HG03457 (cell line): ENCODE measurements around the gene ACACB.

Experiments
- ATAC-seq: cut with Tn5 transposase; IDR thresholded peaks from one replicate; pipeline ENCODE4 v1.9.1; 2021; ENCODE audit warnings: moderate number of reproducible peaks; ENCODE audit not compliant: unreplicated experiment

Gene ACACB

DNA sequence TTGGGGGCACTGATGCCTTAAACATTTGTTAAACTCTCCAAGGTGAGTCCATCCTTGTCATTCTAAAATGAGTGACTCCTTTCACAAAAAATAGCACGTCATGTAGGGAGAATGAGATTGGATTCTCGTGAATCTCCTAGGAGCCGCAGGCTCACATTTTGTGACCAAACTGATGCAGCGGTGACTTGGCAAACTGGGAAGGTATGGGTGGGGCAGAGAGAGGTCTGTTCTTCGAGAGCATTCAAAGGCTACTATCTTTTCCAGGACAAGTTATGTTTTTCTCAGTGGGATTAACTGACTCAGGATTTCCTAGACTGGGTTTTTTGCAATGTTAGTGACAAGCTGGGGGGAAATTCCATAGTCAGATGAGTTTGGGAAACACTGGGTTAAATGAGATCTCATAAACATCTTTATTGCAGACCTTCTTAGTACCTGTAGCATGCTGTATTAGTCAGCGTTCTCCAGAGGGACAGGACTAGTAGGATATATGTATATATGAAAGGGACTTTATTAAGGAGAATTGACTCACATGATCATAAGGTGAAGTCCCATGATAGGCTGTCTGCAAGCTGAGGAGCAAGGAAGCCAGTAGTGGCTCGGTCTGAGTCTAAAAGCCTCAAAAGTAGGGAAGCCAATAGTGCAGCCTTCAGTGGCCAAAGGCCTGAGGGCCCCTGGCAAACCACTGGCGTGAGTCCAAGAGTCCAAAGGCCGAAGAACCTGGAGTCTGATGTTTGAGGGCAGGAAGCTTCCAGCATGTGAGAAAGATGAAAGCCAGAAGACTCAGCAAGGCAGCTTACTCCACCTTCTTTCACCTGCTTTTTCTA, 131.7 kb downstream of the ACACB start:
- no peak for ATAC-seq

DNA sequence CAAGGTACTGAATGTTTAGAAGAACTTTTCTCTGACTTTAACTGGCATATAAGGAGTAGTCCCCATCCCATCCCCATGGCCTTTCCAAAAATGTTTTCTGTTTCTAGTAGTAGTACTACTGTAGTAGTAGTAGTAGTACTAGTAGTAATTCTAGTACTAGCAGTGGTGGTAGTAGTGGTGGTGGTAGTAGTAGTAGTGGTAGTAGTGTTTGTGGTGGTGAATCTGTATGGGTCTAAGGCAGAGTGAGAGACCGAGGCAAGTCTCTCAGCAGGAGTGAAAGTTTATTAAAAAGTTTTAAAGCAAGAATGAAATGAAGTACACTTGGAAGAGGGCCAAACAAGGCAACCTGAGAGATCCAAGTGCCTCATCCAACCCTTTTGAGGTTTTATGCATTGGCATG, 134.1 kb downstream of the ACACB start:
- ATAC-seq = no peak

DNA sequence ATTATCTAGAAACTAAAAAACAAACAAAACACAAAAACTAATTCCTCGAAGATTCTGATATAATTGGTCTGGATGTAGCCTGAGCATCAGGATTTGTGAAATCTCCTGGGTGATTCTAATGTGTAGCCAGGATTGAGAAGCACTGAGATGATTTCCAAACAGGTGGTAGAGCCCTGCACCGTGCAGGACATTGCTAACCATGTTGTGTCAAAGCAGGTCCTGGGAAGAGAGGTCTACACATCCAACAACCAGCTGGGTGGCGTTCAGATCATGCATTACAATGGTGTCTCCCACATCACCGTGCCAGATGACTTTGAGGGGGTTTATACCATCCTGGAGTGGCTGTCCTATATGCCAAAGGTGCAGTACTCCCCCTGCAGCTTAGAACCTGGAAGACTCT, 136.4 kb downstream of the ACACB start:
- no peak for ATAC-seq

DNA sequence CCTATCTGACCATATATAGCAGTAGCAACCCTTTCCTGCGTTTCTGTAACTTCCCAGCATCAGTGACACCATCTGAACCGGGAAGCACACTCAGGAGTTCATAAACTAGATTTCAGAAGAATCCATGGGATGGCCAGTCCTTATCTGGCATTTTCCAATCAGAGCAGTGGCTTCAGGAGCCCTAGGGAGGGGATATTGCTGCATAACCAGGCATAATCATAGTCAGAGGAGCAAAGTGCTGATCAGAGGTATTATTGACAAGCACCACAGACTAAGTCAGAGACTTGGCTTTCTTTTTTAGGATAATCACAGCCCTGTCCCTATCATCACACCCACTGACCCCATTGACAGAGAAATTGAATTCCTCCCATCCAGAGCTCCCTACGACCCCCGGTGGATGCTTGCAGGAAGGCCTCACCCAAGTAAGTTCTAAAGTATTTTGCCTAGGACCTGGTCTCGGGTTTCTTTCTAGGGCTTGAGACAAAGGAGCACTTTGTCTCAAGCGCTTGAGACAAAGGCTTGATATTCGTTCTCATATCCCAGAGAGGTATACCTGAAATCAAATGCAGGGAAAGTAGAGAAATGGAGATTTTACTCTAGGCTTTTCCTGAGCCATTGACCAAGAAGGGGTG, 137.6 kb downstream of the ACACB start:
- no peak for ATAC-seq

DNA sequence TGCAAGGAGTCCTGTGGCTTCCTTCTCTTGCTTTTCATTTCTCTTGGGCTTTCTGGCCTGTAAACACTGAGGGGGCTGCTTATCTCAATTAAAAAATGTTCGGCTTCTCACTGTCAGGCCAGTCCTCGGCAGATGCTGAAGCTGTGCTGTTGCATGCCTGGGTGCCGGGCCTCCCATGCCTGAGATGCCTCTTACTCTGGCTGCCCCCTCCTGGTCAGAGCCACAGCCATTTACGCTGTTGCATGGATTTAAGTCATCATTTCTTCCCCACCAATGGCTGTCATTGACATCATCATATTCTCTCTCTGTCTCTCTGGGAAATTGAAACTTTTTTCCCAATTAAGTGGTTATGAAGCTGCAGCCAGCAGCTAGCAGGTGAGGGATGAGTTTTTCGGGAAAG, 139.0 kb downstream of the ACACB start:
- no peak for ATAC-seq

DNA sequence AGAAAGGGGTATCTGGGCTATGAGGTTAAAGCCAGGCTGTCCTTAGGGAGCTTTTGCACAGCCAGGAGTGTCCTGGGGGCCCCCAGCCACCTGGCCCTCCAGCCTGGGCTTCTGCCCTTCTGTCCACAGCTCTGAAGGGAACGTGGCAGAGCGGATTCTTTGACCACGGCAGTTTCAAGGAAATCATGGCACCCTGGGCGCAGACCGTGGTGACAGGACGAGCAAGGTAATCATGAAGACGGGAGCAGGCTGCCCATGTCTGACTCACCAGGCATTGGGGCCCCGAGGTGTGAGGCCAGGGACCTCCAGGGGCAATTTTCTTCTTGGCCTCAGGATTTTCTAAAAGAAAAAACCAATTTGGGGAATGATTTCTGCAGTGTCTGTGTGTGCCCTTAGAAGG, 139.6 kb downstream of the ACACB start:
- ATAC-seq = no peak

DNA sequence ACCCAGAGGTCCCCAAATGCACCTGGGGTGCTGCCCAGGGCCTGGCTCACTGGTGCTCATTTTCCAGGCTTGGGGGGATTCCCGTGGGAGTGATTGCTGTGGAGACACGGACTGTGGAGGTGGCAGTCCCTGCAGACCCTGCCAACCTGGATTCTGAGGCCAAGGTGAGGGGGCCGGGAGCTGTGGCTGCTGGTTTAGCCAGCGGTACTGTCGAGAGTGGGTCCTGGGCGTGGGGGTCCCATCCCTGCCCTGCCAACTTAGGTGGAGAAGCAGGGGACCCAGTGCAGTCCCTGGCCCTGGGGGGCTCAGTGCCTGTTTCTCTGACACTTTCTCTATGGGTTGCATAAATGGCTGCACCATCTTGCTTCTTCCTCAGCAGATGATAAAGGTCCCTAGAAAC, 141.8 kb downstream of the ACACB start:
- no peak for ATAC-seq

DNA sequence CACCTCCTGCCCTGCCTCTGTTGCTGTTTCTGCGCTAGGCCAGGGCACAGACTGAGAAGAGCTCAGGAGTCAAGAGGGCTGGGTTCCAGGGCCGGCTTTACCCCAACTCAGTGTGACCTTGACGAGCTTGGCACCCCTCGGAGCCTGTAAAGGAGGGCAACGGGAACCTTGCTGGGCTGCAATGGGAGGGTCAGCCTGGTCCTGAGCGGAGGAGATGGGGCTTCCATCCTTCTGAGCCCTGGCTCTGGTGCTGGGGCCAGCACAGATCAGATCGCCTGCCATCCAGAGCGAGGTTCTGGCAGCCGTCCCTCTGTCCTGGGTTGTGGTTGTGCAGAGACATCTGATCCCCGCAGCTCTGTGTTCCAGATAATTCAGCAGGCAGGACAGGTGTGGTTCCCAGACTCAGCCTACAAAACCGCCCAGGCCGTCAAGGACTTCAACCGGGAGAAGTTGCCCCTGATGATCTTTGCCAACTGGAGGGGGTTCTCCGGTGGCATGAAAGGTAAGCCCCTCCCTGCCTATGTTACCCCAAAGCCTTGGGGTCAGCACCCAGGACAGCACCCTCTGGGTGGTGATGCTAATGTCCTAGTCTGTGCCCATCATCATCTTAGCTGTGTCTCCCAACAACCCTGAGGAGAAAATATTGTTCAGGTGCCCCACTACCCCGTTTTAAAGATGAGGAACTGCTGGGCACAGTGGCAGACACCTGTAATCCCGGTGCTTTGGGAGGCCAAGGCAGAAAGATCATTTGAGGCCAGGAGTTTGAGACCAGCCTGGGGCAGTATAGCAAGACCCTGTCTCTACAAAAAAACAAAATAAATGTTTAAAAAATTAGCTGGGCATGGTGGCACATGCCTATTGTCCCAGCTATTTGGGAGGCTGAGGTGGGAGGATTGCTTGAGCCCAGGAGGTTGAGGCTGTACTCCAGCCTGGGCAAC, 142.5 kb downstream of the ACACB start:
- ATAC-seq = no peak

DNA sequence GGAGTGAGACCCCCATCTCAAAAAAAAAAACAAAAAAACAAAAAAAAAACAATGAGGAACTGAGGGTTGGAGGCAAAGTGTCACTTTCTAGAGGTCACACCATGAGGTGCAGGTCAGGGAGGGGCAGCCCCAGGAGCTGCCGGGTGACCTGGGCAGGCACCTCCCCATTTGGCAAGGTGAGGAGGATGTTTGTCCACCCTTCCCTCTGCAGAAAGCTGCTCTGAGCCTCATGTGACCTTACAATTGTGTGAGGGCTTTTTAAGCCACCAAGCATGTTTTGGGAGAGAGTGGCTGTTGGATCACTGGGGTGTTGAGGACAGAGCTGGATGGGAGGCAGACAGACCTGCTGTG, 143.1 kb downstream of the ACACB start:
- ATAC-seq = no peak

DNA sequence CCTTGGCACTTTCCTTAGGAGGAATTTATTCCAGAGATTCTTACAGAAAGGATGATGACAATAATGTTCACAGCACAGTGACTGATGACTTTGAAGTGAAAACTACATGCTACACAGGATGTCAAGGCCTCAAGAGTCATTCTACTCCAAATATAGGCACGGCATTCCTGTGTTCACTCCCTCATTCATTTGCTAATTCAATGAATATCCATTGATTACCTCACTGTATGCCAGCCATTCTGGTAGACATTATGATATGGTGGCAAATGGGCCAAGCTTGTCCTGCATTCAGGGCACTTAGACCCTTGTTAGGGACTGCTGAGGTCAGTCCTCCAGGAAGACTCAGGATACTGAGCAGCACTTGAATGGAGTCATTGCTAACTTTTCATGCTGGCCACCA, 144.7 kb downstream of the ACACB start:
- no peak for ATAC-seq

DNA sequence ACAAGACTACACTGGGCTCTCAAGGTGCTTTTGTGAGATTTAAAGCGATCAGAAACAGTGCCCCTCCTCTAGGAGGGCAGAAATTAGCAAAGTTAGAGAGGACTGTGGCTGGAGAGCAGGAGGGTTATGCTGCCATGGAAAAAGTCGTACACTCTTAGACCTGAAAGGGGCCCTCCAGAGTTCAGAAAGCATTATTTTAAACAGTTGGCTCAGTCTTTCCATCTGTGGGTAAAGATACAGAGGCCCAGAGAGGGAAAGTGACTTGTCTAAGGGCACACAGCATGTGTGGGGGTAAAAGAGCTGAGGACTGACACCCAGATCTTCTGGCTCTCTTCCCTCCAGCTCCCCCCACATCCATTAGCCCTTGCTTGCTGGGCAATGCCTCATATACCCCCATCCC, 145.6 kb downstream of the ACACB start:
- ATAC-seq = no peak

DNA sequence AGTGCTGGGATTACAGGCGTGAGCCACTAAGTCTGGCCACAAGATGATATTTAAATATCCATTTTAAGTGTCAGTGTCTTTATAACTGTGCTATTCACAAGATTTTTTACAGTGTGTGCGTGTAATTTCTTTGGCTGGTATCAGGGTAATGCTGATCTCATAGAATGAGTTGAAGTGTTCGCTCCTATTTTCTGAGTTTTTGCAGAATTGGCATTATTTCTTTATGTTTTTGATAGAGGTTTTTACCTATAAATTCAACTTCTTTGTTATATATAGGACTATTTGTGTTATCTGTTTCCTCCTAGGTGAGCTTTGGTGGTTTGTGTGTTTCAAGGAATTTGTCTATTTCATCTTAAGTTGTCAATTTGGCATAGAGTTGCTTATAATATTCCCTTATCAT, 147.1 kb downstream of the ACACB start:
- no peak for ATAC-seq

DNA sequence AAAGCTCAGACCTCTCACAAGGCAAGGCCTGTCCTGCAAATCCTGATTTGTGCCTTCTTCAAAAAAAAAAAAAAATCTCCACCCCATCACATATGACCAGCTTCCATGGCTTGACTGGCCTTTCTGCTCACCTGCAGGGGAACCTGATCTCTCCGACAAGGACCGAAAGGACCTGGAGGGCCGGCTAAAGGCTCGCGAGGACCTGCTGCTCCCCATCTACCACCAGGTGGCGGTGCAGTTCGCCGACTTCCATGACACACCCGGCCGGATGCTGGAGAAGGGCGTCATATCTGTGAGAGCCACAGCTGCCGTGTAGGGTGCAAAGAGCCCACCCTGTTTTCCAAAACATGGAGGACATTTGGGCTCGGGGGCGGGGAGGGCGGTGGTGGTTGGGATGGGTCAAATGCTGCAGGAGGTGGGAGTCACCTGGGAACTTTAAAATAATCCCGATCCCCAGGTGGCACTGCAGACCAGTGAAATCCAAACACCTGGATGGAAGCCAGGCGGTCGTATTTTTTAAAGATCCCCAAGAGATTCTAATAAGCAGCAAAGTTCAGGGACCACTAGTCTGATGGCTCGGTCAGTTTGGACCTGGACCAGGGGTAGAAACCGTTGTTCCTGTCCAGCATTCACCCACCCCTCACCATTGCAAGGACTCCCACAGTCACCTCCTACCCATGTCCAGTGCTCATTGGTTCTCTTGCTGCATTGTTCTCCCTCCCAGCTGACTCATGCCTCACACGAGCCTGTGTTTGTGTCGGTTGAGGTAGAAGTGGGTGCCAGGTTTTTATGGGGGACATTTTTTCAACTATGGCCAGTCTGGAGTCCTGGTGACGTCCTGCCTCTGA, 147.9 kb downstream of the ACACB start:
- ATAC-seq = no peak

DNA sequence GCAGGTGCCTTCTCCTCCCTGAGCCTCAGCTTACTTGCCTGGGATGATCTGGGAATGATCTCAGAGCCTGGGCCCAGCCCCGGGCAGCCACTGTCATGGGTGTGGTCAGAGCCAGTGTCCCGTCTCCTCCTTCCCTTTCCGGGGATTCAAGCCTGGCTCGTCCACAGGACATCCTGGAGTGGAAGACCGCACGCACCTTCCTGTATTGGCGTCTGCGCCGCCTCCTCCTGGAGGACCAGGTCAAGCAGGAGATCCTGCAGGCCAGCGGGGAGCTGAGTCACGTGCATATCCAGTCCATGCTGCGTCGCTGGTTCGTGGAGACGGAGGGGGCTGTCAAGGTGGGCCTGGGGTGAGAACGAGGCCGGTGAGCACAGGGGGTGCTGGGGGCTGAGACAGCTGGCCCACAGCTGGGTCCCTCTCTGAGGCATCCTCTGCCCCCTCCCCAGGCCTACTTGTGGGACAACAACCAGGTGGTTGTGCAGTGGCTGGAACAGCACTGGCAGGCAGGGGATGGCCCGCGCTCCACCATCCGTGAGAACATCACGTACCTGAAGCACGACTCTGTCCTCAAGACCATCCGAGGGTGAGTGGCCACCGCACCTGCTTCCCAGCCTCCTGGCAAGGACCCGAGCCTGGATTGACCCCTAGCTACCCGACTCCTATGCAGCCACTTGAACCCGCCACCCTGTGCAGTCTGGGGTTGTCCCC, 148.7 kb downstream of the ACACB start:
- ATAC-seq = no peak

DNA sequence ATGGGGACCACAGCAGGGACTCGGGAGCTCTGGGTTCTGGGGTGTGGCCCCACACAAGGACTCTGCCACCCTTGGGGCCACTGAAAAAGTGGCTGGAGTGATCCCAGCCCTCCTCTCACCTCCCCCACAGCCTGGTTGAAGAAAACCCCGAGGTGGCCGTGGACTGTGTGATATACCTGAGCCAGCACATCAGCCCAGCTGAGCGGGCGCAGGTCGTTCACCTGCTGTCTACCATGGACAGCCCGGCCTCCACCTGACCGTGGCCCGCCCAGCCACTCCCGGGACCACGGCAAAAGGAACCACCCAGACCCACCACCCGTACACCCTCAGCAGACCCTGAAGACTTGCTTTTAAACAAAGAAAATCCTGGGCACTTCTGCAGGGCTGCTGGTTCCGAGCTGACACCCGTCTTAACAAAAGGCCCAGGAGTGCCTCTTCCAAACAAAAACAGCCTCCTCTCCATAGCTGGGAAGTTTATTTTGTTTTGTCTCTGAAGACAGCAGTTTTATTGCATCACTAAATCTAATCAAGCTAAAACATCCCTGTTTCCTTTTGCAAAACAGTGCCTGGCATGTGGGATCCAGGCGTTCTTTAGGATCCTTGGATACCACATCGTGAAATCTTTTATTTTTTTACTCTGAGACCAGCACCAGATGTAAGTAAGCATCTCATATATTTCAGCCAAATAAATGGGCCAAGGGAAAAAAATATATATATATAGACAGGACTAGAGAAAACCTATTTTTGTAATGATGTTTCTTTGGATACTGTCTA, 149.9 kb downstream of the ACACB start:
- no peak for ATAC-seq

DNA sequence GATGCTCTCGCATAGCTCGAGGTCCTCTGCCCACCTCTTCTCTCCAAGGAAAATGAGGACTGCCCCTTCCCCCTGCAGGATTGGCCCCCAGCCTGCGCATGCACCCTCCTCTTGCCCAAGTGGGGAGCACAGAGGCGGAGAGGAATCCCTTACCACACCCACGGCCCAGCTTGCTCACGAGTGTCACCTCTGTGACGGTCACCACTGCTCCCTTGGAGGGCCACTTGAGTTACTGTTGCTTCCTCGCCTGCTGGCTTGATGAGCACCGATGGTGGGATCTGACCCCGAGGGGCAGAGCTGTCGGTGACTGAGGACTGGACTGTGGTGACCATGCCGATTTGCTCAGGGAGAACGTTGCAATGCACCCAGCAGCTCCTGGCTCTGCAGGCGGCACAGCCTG, 151.0 kb downstream of the ACACB start:
- ATAC-seq = no peak

DNA sequence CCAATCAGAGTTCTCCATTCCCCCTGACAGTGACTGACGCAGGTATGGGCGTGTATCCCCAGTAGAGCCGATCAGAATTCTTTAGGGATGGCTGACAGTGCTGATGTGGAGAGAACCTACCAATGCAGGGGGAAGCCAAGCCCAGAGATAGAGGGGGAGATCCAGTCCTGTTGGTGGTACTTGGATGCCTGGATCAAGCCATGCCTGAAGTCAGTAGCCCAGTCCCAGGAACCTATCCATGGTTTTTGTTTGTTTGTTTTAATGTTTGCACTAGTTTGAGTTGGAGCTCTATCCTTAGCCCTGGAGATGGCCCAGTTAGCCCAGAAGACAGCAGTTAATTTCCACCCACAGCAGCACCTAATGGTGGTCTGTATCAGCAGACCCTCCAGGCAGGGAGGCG, 152.5 kb downstream of the ACACB start:
- no peak for ATAC-seq

DNA sequence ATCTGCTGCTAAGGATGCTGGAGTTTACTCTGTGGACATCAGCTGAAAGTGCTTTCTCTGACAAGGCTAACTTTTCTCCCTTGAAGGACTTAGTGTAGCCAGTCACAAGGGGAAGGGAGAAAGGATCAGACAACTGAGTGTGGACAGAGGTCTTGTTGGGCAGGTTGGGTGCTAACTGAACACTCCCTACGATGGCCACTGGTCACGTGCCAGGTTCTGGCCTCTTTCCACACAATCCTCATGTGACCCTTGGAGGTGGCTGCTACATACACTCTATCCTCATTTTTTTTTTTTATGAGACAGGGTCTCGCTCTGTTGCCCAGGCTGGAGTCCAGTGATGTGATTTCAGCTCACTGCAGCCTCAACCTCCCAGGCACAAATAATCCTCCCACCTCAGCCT, 153.0 kb downstream of the ACACB start:
- no peak for ATAC-seq

DNA sequence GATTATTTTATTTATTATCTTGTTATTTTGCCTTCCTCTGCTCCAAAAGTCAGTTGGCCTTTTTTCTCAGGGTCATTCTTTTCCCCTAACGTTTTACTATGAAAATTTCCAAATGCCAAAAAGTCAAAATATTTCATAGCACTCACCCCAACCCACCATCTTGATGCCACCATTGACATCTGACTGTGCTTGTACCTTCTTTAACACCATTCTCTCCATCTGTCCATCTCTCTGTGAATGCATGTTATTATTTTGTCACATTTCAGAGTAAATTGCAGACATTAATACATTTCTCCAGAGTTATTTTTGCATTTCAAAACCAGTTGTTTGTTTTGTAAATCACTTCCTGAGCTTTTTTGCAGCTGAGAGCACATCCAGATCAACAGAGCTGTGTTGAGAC, 154.1 kb downstream of the ACACB start:
- no peak for ATAC-seq
